ENCODE measurements around the gene TRHDE. TPM values are rescaled to one million over a fixed set of nuclear protein-coding genes. Genes with fewer than 3 reads are reported as not detected.

Gene TRHDE, protein sequence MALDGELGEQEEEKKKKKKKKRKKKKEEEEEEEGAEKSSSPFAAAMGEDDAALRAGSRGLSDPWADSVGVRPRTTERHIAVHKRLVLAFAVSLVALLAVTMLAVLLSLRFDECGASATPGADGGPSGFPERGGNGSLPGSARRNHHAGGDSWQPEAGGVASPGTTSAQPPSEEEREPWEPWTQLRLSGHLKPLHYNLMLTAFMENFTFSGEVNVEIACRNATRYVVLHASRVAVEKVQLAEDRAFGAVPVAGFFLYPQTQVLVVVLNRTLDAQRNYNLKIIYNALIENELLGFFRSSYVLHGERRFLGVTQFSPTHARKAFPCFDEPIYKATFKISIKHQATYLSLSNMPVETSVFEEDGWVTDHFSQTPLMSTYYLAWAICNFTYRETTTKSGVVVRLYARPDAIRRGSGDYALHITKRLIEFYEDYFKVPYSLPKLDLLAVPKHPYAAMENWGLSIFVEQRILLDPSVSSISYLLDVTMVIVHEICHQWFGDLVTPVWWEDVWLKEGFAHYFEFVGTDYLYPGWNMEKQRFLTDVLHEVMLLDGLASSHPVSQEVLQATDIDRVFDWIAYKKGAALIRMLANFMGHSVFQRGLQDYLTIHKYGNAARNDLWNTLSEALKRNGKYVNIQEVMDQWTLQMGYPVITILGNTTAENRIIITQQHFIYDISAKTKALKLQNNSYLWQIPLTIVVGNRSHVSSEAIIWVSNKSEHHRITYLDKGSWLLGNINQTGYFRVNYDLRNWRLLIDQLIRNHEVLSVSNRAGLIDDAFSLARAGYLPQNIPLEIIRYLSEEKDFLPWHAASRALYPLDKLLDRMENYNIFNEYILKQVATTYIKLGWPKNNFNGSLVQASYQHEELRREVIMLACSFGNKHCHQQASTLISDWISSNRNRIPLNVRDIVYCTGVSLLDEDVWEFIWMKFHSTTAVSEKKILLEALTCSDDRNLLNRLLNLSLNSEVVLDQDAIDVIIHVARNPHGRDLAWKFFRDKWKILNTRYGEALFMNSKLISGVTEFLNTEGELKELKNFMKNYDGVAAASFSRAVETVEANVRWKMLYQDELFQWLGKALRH
- 6.9 TPM for total RNA-seq

DNA sequence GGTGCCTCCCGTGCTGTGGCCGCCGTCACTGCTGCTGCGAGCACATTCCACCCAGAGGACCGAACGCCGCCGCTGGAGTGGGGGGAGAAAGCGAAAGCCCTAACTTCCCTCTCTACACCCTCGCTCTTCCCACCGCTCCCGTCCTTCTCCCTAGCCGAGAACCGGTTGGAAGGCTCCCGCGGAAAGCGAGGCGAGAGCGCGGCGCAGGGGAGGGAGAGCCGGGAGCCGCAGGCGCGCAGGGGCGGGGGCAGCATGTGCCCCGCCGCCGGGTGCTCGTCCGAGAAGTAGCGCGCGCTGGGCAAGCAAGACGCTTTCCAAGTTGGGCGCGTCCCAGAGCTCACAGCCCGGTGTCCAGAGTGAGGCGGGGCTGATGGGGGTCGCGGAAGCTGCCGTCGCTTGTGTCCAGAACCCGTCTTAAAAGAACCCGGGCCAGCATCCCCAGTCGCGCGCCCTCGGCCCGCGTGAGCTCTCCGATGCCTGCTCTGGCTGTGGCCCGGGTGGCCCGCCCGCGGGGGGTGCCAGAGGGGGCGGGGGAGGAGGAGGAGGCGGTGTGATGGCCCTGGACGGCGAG is at the start of gene TRHDE:
TSS of gene TRHDE (plus strand) at position 280 of the 571 bp plus-strand sequence. CDS start at position 554, 274 bp downstream.
- DNase-seq (ENCODE audit: low spot score), result no peak

DNA sequence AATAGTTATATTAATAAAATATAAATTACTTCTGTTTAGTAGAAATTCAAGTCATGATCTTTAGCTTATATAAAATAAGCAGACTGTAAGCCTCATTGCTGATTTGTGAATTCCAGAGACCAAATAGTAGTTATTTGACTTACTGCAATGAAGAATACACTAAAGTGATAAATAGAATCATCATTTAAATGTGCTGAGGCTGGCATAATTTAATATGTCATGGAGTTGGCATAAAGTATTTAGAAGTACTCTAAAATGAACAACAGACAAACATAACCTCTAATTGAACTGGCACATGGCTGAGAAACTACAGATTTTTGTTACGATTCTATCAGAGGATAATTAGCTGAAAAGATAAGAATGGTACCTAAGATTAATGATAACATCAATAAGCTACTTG is 45.7 kb upstream of the TRHDE start:
- no peak for DNase-seq (ENCODE audit: low spot score)

DNA sequence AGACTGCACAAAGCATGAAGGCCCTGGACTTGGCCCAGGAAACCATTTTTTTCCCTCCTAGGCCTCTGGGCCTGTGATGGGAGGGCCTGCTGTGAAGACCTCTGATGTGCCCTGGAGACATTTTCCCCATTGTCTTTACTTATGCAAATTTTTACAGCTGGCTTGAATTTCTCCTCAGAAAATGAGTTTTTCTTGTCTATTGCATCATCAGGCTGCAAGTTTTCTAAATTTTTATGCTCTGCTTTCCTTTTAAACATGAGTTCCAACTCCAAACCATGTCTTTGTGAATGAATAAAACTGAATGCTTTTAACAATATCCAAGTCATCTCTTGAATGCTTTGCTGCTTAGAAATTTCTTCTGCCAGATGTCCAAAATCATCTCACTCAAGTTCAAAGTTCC is 43.7 kb upstream of the TRHDE start:
- no peak for DNase-seq (ENCODE audit: low spot score)

DNA sequence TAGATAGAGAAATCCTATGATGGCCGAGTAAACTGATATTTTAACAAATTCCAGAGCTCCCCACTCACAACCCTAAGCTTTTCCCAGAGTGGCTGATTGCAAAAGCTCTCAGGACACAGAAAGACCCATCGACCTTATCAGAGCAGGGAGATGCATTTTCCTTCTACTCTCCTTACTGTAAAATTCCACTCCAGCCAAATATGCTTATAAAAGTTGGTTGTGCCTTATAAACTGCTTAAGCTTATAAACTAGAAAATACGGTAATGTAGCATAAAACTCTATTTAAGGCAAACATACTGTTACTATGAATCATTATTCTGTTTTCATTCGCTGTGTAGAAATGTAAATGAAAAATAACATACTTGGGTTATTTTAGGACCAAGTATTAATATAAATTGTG is 41.6 kb upstream of the TRHDE start:
- no peak for DNase-seq (ENCODE audit: low spot score)

DNA sequence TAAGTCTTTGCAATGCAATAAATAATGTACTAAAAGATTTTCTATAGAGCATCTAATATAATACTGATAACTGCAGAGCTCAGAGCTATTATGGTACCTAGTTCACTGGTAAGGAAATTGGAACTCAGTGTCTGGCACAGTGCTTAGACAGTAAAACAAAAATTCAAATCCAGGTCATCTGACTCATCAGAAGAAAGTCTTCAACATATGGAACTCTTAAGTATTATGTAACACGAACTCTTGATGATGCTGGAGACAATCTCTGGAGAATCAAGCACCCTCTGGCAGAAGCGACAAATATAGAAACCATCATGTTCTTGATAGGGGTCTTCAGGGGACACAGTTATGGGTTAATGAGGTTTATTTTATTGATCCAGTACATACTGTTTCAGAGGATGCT is 37.3 kb upstream of the TRHDE start:
- no peak for DNase-seq (ENCODE audit: low spot score)

DNA sequence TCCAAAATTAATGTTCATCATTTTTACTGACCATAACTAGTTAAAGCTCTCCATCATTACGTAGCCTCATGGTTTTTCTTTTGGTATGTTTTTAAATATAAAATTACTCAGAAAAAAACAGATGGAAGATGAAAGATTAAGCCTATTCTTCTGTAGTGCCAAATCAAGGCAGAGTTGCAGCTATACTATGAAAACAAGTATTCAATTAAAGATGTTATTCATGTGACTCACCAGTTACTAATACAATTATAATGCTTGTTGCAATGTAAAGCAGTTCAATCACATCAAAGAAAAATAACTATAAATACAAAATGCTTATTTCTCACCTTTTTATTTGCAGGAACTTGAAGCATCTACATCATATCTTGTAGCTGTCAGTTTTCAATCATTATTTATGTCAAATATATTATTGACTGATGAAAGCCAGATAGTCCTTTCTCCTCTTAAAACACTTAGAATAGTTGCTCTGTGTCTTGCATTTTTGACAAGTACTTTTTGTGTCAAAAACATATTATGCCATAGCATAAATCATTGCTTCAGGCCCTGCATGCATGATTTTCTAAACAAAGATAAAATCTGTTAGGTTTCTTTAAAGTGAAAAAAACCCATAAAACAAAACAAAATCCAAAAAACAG is 36.0 kb upstream of the TRHDE start:
- no peak for DNase-seq (ENCODE audit: low spot score)

DNA sequence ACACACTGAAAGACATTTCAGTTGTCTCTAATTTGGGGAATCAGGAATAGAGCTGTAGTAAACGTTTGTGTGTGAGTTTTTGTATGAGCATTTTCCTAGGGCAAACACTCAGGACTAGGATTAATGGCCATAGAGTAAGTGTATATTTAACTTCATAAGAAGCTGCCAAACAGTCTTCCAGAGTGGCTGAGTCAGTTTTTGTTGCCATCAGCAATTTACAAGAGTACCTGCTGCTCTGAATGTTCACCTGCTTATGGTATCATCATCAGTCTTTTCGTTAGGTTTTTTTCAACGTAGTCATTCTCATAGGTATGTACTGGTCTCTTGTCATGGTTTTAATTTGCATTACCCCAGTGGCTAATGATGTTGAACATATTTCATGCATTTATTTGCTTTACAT is 30.6 kb upstream of the TRHDE start:
- DNase-seq (ENCODE audit: low spot score), result no peak

DNA sequence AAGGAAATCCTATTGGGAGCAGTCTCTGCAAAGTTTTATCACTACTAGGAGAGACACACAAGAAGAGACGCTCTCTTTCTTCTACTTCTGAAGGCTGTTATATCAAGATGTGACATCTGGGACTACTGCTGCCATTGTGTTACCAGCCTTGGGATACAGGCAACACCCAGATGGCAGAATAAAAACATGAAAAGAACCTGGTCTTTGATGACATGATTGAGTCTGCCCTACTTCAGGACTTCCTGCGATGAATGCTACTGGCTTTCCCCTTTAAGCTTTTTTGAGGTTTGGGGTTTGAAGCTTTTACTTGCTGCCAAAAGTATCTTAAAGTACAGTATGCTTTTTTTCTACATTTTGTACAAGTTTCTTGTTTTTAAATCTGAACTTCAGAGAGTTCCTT is 29.2 kb upstream of the TRHDE start:
- DNase-seq (ENCODE audit: low spot score), result no peak

DNA sequence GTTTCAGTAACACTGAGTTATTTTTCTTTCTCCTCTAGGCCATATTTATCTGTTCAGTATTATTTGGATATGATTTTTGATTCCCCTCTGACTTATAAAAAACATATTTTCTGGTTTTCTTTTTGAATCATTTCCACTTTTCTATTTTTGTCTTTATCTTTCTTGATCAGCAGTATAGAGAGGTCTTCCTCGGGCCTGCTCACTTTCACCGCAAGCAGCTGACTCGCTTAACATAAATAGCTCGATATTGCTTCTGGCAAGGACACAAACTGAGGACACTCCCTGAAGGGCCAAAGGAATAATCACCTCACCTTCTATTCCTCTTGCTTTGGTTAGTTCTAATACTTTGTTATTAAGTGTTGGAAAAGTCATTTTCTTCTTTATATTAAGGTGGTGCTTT is 25.8 kb upstream of the TRHDE start:
- no peak for DNase-seq (ENCODE audit: low spot score)

DNA sequence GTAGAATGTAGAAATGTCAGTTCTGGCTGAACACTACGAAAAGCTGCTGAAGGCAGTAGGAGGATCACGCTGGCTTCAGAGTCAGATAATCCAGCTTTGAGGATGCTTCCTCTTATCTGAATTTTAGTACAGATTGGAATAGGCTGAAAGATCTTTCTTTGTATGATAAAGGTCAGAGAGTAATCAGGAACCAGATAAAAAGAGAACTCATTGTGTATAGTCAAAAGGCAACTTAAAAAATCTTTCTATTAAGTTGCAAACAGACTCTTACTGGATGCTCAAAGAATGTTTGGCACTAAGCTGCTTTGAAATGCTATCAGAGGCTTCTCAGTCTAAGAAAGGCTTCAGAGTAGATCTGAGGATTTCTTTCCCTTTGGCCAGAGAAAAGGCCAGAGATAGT is 21.8 kb upstream of the TRHDE start:
- no peak for DNase-seq (ENCODE audit: low spot score)

DNA sequence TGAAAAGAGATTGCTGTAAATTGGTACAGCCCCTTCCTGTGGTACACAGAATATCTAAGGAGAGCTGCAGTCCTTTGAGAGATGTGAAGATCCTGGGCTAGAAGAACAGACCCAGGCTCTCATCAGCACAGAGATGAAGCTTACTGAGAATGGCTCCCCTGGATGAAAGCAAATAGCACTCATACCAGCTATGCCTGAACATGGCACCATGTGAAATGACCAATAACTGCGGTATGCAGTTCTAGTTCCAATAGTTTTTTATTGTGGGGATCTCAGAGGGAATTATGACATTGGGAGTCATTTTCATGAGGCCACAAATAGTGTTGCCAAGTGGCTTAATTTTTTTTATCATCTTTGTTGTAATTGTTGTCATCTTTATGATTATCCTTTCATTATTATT is 15.4 kb upstream of the TRHDE start:
- DNase-seq (ENCODE audit: low spot score), result no peak

DNA sequence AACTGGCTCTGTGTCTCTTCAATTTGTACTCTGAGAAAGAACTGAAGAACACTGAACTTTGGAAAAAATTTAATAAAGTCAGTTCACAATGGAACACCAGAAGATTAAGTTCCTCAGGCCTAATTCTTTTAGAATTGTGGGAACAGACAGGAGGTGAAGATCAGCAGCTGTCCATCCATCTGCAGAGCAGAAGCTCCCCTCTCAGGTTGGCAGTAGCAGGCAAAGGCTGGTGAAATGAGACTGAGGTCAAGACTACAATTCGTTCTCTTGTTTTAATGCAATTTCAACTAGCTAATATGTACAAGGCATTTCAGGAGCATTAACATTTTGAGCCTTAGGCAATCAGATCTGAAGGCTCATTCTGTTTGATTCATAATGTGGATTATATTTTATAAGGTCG is 10.3 kb upstream of the TRHDE start:
- DNase-seq (ENCODE audit: low spot score), result no peak

DNA sequence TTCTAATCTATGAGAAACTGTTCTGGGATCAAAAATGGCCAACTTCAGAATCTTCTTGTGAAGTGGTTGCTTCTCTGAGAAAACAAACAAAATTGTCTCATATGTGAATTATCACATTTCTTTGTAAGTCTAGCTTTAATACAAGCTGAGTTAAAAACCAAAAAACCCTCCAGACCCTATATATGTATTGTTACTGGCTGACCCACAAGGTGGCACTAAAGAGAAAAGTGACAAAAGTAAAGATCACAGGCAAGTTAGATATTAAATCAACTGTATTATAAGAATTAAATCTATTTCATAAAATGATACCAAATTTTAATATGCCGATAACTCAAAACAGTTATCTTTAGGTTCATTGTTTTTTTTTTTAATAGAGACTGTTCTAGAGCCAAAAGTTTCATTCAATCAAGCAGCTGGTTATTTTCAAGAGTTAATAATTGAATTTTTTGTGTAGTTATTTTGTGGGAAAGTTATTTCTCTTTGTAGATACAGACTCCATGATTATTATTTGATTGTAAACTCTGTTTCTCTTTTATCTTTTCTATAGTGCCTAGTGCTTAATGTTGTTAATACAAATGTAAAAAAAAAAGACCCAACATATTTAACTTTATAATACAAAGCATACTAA is 7.5 kb upstream of the TRHDE start:
- DNase-seq (ENCODE audit: low spot score), result no peak

DNA sequence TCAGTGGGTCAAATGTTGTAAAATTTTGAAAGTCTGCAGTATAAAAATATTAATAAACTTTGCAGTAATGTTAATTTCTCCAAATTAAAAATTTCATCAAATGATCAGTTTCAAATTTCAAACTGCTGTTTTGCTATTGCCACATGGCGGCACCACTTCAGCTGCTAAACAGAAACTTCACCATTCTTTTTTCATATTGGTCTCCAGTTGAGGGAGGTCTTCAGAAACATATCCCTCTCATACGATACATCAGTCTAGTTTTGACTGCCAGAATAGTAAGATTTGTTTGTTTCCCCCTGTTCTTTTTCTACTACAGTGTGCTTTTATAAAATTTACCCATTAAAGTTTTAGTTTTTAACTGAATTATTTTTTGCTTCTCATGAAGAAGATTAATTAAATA is 4.2 kb upstream of the TRHDE start:
- DNase-seq (ENCODE audit: low spot score), result no peak

DNA sequence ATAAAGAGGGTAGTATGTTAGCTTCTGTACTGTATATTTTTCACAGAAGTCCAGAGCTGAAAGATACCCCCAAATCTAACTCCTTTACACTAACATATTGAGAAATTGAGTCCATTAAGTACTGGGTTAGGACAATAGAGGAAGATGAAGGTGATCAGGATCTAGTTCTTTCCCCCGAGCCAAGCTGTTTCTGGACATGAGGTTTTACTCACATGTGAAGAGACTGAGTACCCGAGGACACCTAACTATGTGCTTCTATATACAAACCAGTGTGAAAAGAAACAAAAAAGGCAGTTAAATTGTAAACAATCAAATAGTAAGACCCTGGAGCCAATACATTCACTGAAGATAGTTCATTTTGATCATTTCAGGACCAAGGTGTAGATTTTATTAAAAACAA is 3.8 kb upstream of the TRHDE start:
- DNase-seq (ENCODE audit: low spot score), result no peak

DNA sequence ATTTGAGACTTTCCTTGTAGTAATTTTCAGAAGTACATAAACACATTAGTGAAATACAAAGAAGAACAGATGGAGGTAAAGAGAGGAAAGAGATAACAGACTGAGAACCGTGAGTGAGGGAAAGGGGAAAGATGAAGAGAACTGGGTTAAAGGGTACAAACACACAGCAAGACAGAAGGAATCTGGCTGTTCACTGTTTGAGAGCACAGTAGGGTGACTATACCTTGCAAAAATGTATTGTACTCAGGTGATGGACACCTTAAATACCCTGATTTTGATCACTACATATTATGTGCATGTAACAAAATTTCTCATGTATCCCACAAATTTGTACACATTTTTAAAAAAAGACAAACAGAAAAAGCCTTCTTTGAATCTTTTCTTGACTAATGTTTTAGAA is 2.7 kb upstream of the TRHDE start:
- no peak for DNase-seq (ENCODE audit: low spot score)

DNA sequence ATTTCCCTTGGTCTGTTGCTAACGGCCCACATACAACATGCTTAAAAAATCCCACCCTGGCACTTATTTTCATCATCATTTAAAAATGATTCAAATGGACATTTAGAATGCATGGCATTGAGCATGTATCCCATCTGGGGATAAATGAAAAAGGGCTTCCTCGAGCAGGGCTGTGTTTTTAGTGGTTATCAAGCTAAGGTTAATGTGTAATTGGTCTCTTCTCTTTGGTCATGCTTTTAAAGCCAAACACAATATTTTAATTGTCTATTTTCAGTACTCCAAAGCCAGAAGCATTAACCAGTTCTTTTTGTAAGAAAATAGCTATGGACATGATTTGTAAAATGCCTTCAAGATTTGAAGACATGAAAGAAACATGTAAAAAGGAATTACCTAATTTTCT is 1.9 kb upstream of the TRHDE start:
- DNase-seq (ENCODE audit: low spot score), result no peak

DNA sequence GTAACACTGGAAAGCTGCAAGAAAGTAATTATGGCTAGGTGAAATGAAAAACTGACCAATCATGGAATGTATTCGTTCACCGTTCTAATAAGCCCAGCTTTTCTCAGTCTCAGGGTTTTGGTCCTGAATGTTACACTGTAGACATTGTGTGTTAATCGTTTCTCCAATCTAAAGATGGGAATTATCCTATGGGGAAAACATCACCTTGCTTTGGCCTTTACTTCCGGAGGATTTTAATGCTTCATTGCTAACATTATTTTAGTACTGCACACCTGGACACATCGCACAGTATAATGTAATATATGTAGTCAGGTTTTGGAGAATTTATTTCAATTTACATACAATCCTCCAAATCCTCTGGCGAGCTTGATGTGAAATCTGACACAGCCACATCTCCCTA is 1.2 kb upstream of the TRHDE start:
- no peak for DNase-seq (ENCODE audit: low spot score)

DNA sequence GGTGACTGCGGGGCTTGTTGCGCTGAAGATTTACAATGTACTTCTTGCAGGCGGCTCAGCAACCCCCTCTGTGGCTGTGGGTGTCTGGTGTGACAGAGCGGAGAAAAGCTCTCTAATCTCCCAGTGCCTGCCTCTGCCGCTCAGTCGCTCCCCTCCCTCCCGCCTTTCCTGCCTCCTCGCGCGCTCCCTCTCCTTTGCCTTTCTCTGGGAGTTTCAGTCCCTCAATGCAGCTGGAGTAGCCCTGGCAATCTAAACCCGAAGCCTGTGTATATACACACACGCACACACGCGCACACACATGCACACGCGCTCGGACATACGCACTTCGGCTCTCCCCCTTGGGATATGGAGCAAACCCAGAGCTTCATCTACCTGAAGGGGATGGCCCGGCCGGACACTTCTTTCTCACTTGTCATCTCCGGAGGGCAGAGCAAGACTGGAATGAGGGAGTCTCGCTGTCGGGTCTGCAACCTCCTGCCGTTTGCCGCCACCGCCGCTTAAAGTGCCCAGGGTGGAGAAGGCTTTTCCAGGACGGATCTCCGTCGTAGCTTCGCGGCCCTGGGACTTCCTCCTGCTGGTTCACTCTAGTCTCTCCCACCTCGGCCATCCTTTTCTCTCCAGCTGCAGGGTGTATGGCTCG is 599 bp upstream of the TRHDE start:
- DNase-seq (ENCODE audit: low spot score), result peak; percentile 41

DNA sequence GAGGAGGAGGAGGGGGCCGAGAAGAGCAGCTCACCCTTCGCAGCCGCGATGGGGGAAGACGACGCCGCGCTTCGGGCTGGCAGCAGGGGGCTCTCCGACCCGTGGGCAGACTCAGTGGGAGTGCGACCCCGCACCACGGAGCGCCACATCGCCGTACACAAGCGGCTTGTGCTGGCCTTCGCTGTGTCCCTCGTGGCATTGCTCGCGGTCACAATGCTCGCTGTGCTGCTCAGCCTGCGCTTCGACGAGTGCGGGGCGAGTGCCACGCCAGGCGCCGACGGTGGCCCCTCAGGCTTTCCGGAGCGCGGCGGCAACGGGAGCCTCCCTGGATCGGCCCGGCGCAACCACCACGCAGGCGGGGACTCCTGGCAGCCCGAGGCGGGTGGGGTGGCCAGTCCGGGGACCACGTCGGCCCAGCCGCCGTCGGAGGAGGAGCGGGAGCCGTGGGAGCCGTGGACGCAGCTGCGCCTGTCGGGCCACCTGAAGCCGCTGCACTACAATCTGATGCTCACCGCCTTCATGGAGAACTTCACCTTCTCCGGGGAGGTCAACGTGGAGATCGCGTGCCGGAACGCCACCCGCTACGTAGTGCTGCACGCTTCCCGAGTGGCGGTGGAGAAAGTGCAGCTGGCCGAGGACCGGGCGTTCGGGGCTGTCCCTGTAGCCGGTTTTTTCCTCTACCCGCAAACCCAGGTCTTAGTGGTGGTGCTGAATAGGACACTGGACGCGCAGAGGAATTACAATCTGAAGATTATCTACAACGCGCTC is 745 bp downstream of the TRHDE start:
- peak; percentile 24 for DNase-seq (ENCODE audit: low spot score)

Measured in mucosa of gallbladder (tissue), 1 donor.